Endothelial cell of umbilical vein (primary cell): ENCODE data around the gene UBASH3B. TPM values are rescaled to one million over a fixed set of nuclear protein-coding genes. Genes with fewer than 3 reads are reported as not detected.

Source experiments
- BruUV-seq: library from RNA; stranded (reverse); fragments of 400-500 nt; replicated peaks from 2 replicates; lab custom pipeline; 2021; lab: Mats Ljungman, UMichigan
- CTCF ChIA-PET: fragments of 300-600, 350-600 bp; sonication (Branson Sonifier 250); formaldehyde crosslinking; loops from one replicate; lab custom pipeline; 2021; ENCODE audit warnings: antibody characterized with exemption, inconsistent platforms; lab: Charles Lee
- POLR2A ChIA-PET: fragments of 300-600, 350-600 bp; sonication (Branson Sonifier 250); formaldehyde crosslinking; loops from one replicate; lab custom pipeline; 2021; ENCODE audit warnings: antibody characterized with exemption, inconsistent platforms; lab: Charles Lee
- DNase-seq: peaks from one replicate; pipeline ENCODE4 v3.0.0-alpha.2; 2011; ENCODE audit warnings: low read depth, low spot score
- FAIRE-seq: peaks from 2 replicates; lab custom pipeline; 2011; peaks lifted over from hg19 to GRCh38; lab: Jason Lieb, UNC
- H2AFZ ChIP-seq: 2 replicates; pipeline ENCODE4 v1.6.0; 2012; ENCODE audit warnings: low read depth, low read length, control low read depth, inconsistent platforms
- H3K27ac ChIP-seq: 2 replicates; pipeline ENCODE4 v1.5.1; 2011; ENCODE audit warnings: low read depth, mild to moderate bottlenecking, control low read depth, low read length, moderate library complexity; ENCODE audit not compliant: insufficient read depth
- H3K27me3 ChIP-seq, 2 experiments: 2 replicates each; pipeline versions ENCODE4 v1.6.0 to v1.6.1; 2011; ENCODE audit warnings: low read length in 2 of 2, mixed read lengths in 1 of 2; ENCODE audit not compliant: control insufficient read depth in 2 of 2, insufficient read depth in 2 of 2
- H3K36me3 ChIP-seq, 2 experiments: 2 replicates in 1 of 2; 3 replicates in 1 of 2; pipeline ENCODE4 v1.5.1; 2011; ENCODE audit warnings: low read length in 2 of 2, mild to moderate bottlenecking in 1 of 2, moderate library complexity in 1 of 2; ENCODE audit not compliant: control insufficient read depth in 2 of 2, insufficient read depth in 2 of 2; ENCODE audit errors: extremely low read depth in 1 of 2
- H3K4me1 ChIP-seq: 3 replicates; pipeline ENCODE4 v1.5.1; 2011; ENCODE audit warnings: mild to moderate bottlenecking, low read length; ENCODE audit not compliant: control insufficient read depth, insufficient read depth; ENCODE audit errors: extremely low read depth
- H3K4me2 ChIP-seq: 2 replicates; pipeline ENCODE4 v1.6.1; 2011; ENCODE audit warnings: low read length, control low read depth, mixed read lengths; ENCODE audit not compliant: insufficient read depth
- H3K4me3 ChIP-seq, 3 experiments: fragments of 200-600 bp in 1 of 3; sonication (generic), shearing (Covaris generic) in 1 of 3; replicated peaks in 1 of 3; 2 replicates each; pipeline ENCODE4 v1.5.1; 2011 to 2016; ENCODE audit warnings: control low read depth in 3 of 3, low read length in 3 of 3, mild to moderate bottlenecking in 2 of 3, inconsistent platforms in 1 of 3, low read depth in 1 of 3, moderate library complexity in 1 of 3; ENCODE audit not compliant: insufficient read depth in 1 of 3
- H3K79me2 ChIP-seq: 2 replicates; pipeline ENCODE4 v1.6.0; 2012; ENCODE audit warnings: low read length, inconsistent platforms; ENCODE audit not compliant: control insufficient read depth, insufficient read depth
- H3K9ac ChIP-seq: replicated peaks from 2 replicates; pipeline ENCODE3; 2011; ENCODE audit warnings: low read length, control low read depth; ENCODE audit not compliant: insufficient read depth; ENCODE audit errors: extremely low read depth
- H3K9me1 ChIP-seq: replicated peaks from 3 replicates; pipeline ENCODE4 v1.6.0; 2011; ENCODE audit warnings: mild to moderate bottlenecking, low read length; ENCODE audit not compliant: control insufficient read depth, insufficient read depth; ENCODE audit errors: extremely low read depth
- H3K9me3 ChIP-seq: replicated peaks from 2 replicates; pipeline ENCODE4 v1.5.1; 2012; ENCODE audit warnings: low read length, inconsistent platforms; ENCODE audit not compliant: control insufficient read depth, insufficient read depth
- H4K20me1 ChIP-seq: replicated peaks from 2 replicates; pipeline ENCODE3; 2011; ENCODE audit warnings: mild to moderate bottlenecking, low read length; ENCODE audit not compliant: control insufficient read depth, insufficient read depth; ENCODE audit errors: extremely low read depth
- CTCF ChIP-seq, 2 donors: IDR thresholded peaks; 1 replicate in 1 of 2; 2 replicates in 1 of 2; pipeline ENCODE4 v1.5.1; 2011; ENCODE audit warnings: low read length in 2 of 2, mild to moderate bottlenecking in 2 of 2, moderate library complexity in 2 of 2, control low read depth in 1 of 2, inconsistent platforms in 1 of 2, low read depth in 1 of 2; ENCODE audit not compliant: insufficient read depth in 1 of 2; ENCODE audit errors: extremely low read depth in 1 of 2
- EZH2 ChIP-seq: IDR thresholded peaks from 2 replicates; pipeline ENCODE4 v1.6.1; 2012; ENCODE audit warnings: borderline replicate concordance, low read depth, mild to moderate bottlenecking, moderate library complexity, low read length, inconsistent platforms; ENCODE audit not compliant: severe bottlenecking
- FOS ChIP-seq: IDR thresholded peaks from 2 replicates; pipeline ENCODE4 v1.6.1; 2011; ENCODE audit warnings: mild to moderate bottlenecking, low read length, moderate library complexity, borderline replicate concordance; ENCODE audit not compliant: insufficient read depth
- GATA2 ChIP-seq: IDR thresholded peaks from 2 replicates; pipeline ENCODE4 v1.7.0; 2011; ENCODE audit warnings: low read depth, mild to moderate bottlenecking, moderate library complexity, mixed read lengths, low read length; ENCODE audit not compliant: insufficient read length, insufficient read depth
- JUN ChIP-seq: IDR thresholded peaks from 2 replicates; pipeline ENCODE4 v1.6.1; 2011; ENCODE audit warnings: borderline replicate concordance, low read depth; ENCODE audit not compliant: insufficient read length, insufficient read depth
- MAX ChIP-seq: IDR thresholded peaks from 2 replicates; pipeline ENCODE4 v1.6.1; 2011; ENCODE audit not compliant: insufficient read depth, insufficient read length
- MYC ChIP-seq: IDR thresholded peaks from one replicate; pipeline ENCODE4 v1.6.1; 2011; ENCODE audit warnings: mild to moderate bottlenecking, low read depth, low read length
- POLR2A ChIP-seq: IDR thresholded peaks from 2 replicates; pipeline ENCODE4 v1.6.1; 2012; ENCODE audit warnings: low read depth, mild to moderate bottlenecking, control low read depth, low read length
- POLR2AphosphoS5 ChIP-seq: IDR thresholded peaks from 2 replicates; pipeline ENCODE4 v1.6.1; 2012; ENCODE audit warnings: low read depth, mild to moderate bottlenecking, control low read depth, low read length, moderate library complexity; ENCODE audit not compliant: insufficient read depth
- dilution Hi-C: fragments of 300-500 bp; cut with MboI; formaldehyde crosslinking; loops from one replicate; pipeline ENCODE4 v1.15.0; 2019; ENCODE audit warnings: low sequenced_read_pairs; ENCODE audit not compliant: extremely low pct_ligation_motif_present
- intact Hi-C: fragments of 100-400 bp; cut with micrococcal nuclease; formaldehyde crosslinking; loops from one replicate; pipeline ENCODE4 v1.10.0; 2022
- polyA plus RNA-seq, 4 experiments: library from polyadenylated mRNA; depleted of rRNA in 3 of 4; stranded (reverse) in 3 of 4; unstranded in 1 of 4; fragments of >200 nt; gene quantifications; 2 replicates each; pipeline versions ENCODE4 v1.2.1 to v1.2.3, GENCODE V29; 2011 to 2012; ENCODE audit warnings: missing spikeins in 1 of 4
- total RNA-seq: library from RNA; stranded (reverse); gene quantifications from 2 replicates; pipeline ENCODE4 v1.2.3, GENCODE V29; 2021

The UBASH3B gene
- total and polyA plus RNA-seq, 2 donors (not counting 3 experiments of a cell fraction or from before 2014, with no cell fraction given): 23.7 to 38.1 TPM

- dilution Hi-C loops (no loop called here), intact Hi-C loops (no loop called here)
- no peaks in the 10 kb centered on the region for H3K79me2 ChIP-seq
- peaks cover 3 to 24% of the 10 kb centered on the region in 2 experiments for H3K36me3 ChIP-seq
- H2AFZ ChIP-seq: no peak overlapping the region
- no peaks in the 10 kb centered on the region for H3K9me3 ChIP-seq
- no peaks in the 10 kb centered on the region for H4K20me1 ChIP-seq
- CTCF ChIA-PET: interaction anchor here (5.8 to 17.5 kb wide), 2 partner anchors 60 to 161 kb away, joined by 61 to 493 read pairs; no protein-coding TSS in a partner anchor
- DNase-seq: no peak
- TF ChIP-seq GATA2 (no peak), FOS (no peak), CTCF (IDR thresholded peaks at IDR 0.05; ENCODE audit: extremely low read depth in 1 of 2, insufficient read depth in 1 of 2, low read depth in 1 of 2, low read length in 2 of 2) (no peak), MYC (no peak), EZH2 (no peak), MAX (no peak), JUN (no peak), POLR2A (no peak), POLR2AphosphoS5 (no peak)
- H3K4me3 ChIP-seq: no peak overlapping the region
- H3K9me1 ChIP-seq: no peaks in the 10 kb centered on the region
- H3K27ac ChIP-seq: no peak overlapping the region
- no peak for FAIRE-seq
- POLR2A ChIA-PET: no interaction called here
- BruUV-seq: no TSS peak
- no peak overlapping the region for H3K4me2 ChIP-seq
- H3K9ac ChIP-seq: no peak overlapping the region
- H3K4me1 ChIP-seq: peaks cover 8% of the 10 kb centered on the region
- H3K27me3 ChIP-seq: no peaks in the 10 kb centered on the region
Observed at GRCh38 chr11:122793515-122793914, 138.0 kb downstream of the UBASH3B start.
